GM12878 (cell line): ENCODE data around the gene STK11.

Experiments used
- CEBPB ChIP-seq, 2 experiments: fragments of 150-350 bp in 1 of 2; IDR thresholded peaks; 2 replicates each; pipeline ENCODE4 v1.6.1; 2012 to 2014; ENCODE audit warnings: low read depth in 2 of 2, low read length in 2 of 2, borderline replicate concordance in 1 of 2, inconsistent platforms in 1 of 2
- EP300 ChIP-seq, 2 experiments: fragments of 150-350 bp in 1 of 2; IDR thresholded peaks; 2 replicates each; pipeline ENCODE4 v1.6.1; 2011 to 2012; ENCODE audit warnings: low read depth in 2 of 2, low read length in 2 of 2, borderline replicate concordance in 1 of 2, improper control_type of control experiment in 1 of 2, inconsistent platforms in 1 of 2; ENCODE audit not compliant: control insufficient read depth in 1 of 2
- FOXM1 ChIP-seq: IDR thresholded peaks from 2 replicates; pipeline ENCODE4 v1.6.1; 2012; ENCODE audit warnings: low read depth, mild to moderate bottlenecking, inconsistent platforms, low read length, moderate library complexity
- POLR2AphosphoS2 ChIP-seq: IDR thresholded peaks from 2 replicates; pipeline ENCODE4 v1.6.1; 2011; ENCODE audit warnings: low read depth, mild to moderate bottlenecking, low read length, improper control_type of control experiment, moderate library complexity
- YBX1 ChIP-seq: fragments of 450-650 bp; IDR thresholded peaks from 2 replicates; pipeline ENCODE4 v1.6.1; 2016; ENCODE audit warnings: antibody characterized with exemption

GRCh38 chr19:1227304-1228054 is 21.9 kb downstream of the STK11 start:
- TF ChIP-seq YBX1 (no peak), EP300 (IDR thresholded peaks at IDR 0.05; ENCODE audit: borderline replicate concordance in 1 of 2, control insufficient read depth in 1 of 2, low read depth in 2 of 2, low read length in 2 of 2) (no peak), FOXM1 (no peak), POLR2AphosphoS2 (no peak), CEBPB (IDR thresholded peaks at IDR 0.05; ENCODE audit: borderline replicate concordance in 1 of 2, low read depth in 2 of 2, low read length in 2 of 2) (no peak)
